WTC11 (cell line): ENCODE data around the gene ITPKB. TPM values are rescaled to one million over a fixed set of nuclear protein-coding genes. Genes with fewer than 3 reads are reported as not detected.

Source experiments
- ATAC-seq: fragments of 200-7000 bp; cut with Tn5 transposase; 2 replicates; pipeline ENCODE4 v1.10.0; 2021; ENCODE audit warnings: mild to moderate bottlenecking, moderate library complexity
- CTCF ChIA-PET: fragments of 300-600 bp; sonication (Branson Sonifier 250); formaldehyde crosslinking; loops from one replicate; lab custom pipeline; 2021; ENCODE audit warnings: antibody characterized with exemption; lab: Charles Lee
- POLR2A ChIA-PET: fragments of 350-600 bp; sonication (Branson Sonifier 250); formaldehyde crosslinking; loops from one replicate; lab custom pipeline; 2021; ENCODE audit warnings: antibody characterized with exemption; lab: Charles Lee
- DNase-seq: peaks from one replicate; pipeline ENCODE4 v3.0.0; 2021; ENCODE audit warnings: low spot score
- H3K27ac Mint-ChIP-seq: 2 replicates; pipeline ENCODE4 v1.8.0; 2021; ENCODE audit warnings: mixed read lengths
- H3K27me3 Mint-ChIP-seq: 2 replicates; pipeline ENCODE4 v1.8.0; 2021; ENCODE audit warnings: low read depth, mild to moderate bottlenecking, moderate library complexity, mixed read lengths
- H3K36me3 Mint-ChIP-seq: 2 replicates; pipeline ENCODE4 v1.8.0; 2021; ENCODE audit warnings: mixed read lengths
- H3K4me1 Mint-ChIP-seq: 2 replicates; pipeline ENCODE4 v1.8.0; 2022; ENCODE audit warnings: mixed read lengths
- H3K4me3 Mint-ChIP-seq: 2 replicates; pipeline ENCODE4 v1.8.0; 2021; ENCODE audit warnings: mild to moderate bottlenecking, moderate library complexity, mixed read lengths
- H3K9me3 Mint-ChIP-seq: 2 replicates; pipeline ENCODE4 v1.8.0; 2021; ENCODE audit warnings: mixed read lengths
- ATF1 ChIP-seq: sonication (generic); formaldehyde crosslinking; IDR thresholded peaks from 2 replicates; pipeline ENCODE4 v1.8.1; 2023; ENCODE audit warnings: mild to moderate bottlenecking, moderate library complexity, missing genetic modification reagents
- ESRRA ChIP-seq: sonication (generic); formaldehyde crosslinking; IDR thresholded peaks from 2 replicates; pipeline ENCODE4 v1.8.1; 2022; ENCODE audit warnings: mild to moderate bottlenecking, missing genetic modification reagents, borderline replicate concordance
- ETV6 ChIP-seq: sonication (generic); formaldehyde crosslinking; IDR thresholded peaks from 2 replicates; pipeline ENCODE4 v1.8.1; 2022; ENCODE audit warnings: mild to moderate bottlenecking, missing genetic modification reagents
- FOXJ3 ChIP-seq: sonication (generic); formaldehyde crosslinking; IDR thresholded peaks from 2 replicates; pipeline ENCODE4 v1.9.0; 2021; ENCODE audit warnings: missing genetic modification reagents, mild to moderate bottlenecking, borderline replicate concordance
- GTF2I ChIP-seq: fragments of 250-450 bp; sonication (Bioruptor Pico); conservative IDR thresholded peaks from 2 replicates; pipeline ENCODE4 v1.4.0; 2021; ENCODE audit warnings: mild to moderate bottlenecking
- NR3C1 ChIP-seq: sonication (generic); formaldehyde crosslinking; conservative IDR thresholded peaks from 2 replicates; pipeline ENCODE4 v1.8.1; 2023; ENCODE audit warnings: low read depth, mild to moderate bottlenecking, missing genetic modification reagents
- PRRX2 ChIP-seq: fragments of 250-450 bp; sonication (Bioruptor Pico); IDR thresholded peaks from 2 replicates; pipeline ENCODE4 v1.8.0; 2021; ENCODE audit warnings: mild to moderate bottlenecking
- TCF7 ChIP-seq: sonication (generic); formaldehyde crosslinking; IDR thresholded peaks from 2 replicates; pipeline ENCODE4 v1.8.0; 2022; ENCODE audit warnings: mild to moderate bottlenecking, low read depth, missing genetic modification reagents, moderate library complexity
- TEAD4 ChIP-seq: sonication (generic); formaldehyde crosslinking; IDR thresholded peaks from 2 replicates; pipeline ENCODE4 v1.8.0; 2022; ENCODE audit warnings: mild to moderate bottlenecking, missing genetic modification reagents
- ZNF138 ChIP-seq: sonication (generic); formaldehyde crosslinking; conservative IDR thresholded peaks from 2 replicates; pipeline ENCODE4 v1.8.1; 2022; ENCODE audit warnings: mild to moderate bottlenecking, moderate library complexity, missing genetic modification reagents
- ZNF219 ChIP-seq: sonication (generic); formaldehyde crosslinking; IDR thresholded peaks from 2 replicates; pipeline ENCODE4 v1.8.0; 2023; ENCODE audit warnings: missing genetic modification reagents, mild to moderate bottlenecking, borderline replicate concordance
- total RNA-seq: library from RNA; stranded (reverse); gene quantifications from 3 replicates; pipeline ENCODE4 v1.2.3, GENCODE V29; 2021
- TF ChIP-seq, protein P1 (sequence below): fragments of 250-450 bp; sonication (Bioruptor Pico); IDR thresholded peaks from 2 replicates; pipeline ENCODE4 v1.9.0; 2021; ENCODE audit warnings: mild to moderate bottlenecking, borderline replicate concordance
- TF ChIP-seq, protein P2 (sequence below): sonication (generic); formaldehyde crosslinking; conservative IDR thresholded peaks from 2 replicates; pipeline ENCODE4 v1.8.1; 2023; ENCODE audit warnings: mild to moderate bottlenecking, low read depth, missing genetic modification reagents, moderate library complexity
- TF ChIP-seq, protein P3 (sequence below): fragments of 250-450 bp; sonication (Bioruptor Pico); IDR thresholded peaks from 2 replicates; pipeline ENCODE4 v1.9.0; 2021; ENCODE audit warnings: mild to moderate bottlenecking

ITPKB gene
- total RNA-seq, 1 experiment from 2014 or later = 15.6 TPM

DNA sequence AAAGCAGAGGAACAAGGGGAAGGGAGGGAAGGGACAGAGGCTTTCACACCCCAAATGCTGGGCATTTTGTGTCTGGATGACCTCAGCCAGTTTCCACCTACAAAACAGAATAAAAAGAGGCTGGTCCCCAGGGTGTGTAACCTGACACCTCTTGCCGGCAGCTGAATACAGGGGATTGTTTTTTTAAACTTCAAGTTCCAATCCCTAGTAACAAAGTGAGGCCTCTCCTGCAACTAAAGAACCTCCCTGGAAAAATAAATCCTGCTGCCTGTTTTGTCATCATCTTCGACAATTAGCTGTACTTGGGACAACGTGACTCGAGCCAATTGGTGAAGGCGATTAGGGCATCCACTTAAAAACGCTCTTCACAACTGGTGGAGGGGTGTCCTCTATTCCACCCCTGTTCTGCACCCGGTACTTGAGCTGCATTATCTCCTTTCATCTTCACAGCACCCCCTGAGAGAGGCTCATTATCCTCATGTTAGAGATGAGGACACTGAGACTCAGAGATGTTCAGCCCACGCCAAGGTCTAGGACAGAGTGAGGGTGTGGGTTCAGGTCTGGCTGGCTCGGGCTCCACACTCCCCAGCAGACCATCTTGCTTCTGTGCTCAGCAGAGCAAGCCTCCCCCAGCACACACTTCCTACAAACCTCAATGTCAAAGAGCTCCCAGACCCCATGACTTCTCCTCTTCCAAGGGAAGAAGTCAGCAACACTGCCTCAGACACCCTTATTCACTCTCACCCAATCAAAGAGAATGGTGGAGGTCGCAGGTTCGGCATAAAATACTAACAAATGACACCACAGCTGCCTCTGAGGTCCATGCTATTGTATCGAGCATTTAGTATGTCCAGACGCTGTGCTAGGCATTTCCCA is 15.2 kb downstream of the ITPKB start:
- H3K4me3 Mint-ChIP-seq = peak overlapping the region; percentile 52
- H3K27me3 Mint-ChIP-seq = no peaks in the 10 kb centered on the region
- H3K9me3 Mint-ChIP-seq = no peaks in the 10 kb centered on the region
- TF ChIP-seq NR3C1 (no peak), GTF2I (CRISPR knock-in tag) (no peak), ESRRA (CRISPR knock-in tag) (no peak), FOXJ3 (CRISPR knock-in tag) (no peak), TEAD4 (CRISPR knock-in tag) (no peak), ZNF219 (no peak), PRRX2 (no peak), ATF1 (CRISPR knock-in tag) (no peak), ZNF138 (CRISPR knock-in tag) (no peak), ETV6 (CRISPR knock-in tag) (no peak), TCF7 (no peak)
- TF ChIP-seq, protein P1, sequence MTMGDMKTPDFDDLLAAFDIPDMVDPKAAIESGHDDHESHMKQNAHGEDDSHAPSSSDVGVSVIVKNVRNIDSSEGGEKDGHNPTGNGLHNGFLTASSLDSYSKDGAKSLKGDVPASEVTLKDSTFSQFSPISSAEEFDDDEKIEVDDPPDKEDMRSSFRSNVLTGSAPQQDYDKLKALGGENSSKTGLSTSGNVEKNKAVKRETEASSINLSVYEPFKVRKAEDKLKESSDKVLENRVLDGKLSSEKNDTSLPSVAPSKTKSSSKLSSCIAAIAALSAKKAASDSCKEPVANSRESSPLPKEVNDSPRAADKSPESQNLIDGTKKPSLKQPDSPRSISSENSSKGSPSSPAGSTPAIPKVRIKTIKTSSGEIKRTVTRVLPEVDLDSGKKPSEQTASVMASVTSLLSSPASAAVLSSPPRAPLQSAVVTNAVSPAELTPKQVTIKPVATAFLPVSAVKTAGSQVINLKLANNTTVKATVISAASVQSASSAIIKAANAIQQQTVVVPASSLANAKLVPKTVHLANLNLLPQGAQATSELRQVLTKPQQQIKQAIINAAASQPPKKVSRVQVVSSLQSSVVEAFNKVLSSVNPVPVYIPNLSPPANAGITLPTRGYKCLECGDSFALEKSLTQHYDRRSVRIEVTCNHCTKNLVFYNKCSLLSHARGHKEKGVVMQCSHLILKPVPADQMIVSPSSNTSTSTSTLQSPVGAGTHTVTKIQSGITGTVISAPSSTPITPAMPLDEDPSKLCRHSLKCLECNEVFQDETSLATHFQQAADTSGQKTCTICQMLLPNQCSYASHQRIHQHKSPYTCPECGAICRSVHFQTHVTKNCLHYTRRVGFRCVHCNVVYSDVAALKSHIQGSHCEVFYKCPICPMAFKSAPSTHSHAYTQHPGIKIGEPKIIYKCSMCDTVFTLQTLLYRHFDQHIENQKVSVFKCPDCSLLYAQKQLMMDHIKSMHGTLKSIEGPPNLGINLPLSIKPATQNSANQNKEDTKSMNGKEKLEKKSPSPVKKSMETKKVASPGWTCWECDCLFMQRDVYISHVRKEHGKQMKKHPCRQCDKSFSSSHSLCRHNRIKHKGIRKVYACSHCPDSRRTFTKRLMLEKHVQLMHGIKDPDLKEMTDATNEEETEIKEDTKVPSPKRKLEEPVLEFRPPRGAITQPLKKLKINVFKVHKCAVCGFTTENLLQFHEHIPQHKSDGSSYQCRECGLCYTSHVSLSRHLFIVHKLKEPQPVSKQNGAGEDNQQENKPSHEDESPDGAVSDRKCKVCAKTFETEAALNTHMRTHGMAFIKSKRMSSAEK = no peak
- TF ChIP-seq, protein P2, sequence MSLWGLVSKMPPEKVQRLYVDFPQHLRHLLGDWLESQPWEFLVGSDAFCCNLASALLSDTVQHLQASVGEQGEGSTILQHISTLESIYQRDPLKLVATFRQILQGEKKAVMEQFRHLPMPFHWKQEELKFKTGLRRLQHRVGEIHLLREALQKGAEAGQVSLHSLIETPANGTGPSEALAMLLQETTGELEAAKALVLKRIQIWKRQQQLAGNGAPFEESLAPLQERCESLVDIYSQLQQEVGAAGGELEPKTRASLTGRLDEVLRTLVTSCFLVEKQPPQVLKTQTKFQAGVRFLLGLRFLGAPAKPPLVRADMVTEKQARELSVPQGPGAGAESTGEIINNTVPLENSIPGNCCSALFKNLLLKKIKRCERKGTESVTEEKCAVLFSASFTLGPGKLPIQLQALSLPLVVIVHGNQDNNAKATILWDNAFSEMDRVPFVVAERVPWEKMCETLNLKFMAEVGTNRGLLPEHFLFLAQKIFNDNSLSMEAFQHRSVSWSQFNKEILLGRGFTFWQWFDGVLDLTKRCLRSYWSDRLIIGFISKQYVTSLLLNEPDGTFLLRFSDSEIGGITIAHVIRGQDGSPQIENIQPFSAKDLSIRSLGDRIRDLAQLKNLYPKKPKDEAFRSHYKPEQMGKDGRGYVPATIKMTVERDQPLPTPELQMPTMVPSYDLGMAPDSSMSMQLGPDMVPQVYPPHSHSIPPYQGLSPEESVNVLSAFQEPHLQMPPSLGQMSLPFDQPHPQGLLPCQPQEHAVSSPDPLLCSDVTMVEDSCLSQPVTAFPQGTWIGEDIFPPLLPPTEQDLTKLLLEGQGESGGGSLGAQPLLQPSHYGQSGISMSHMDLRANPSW (CRISPR knock-in tag) = no peak
- TF ChIP-seq, protein P3, sequence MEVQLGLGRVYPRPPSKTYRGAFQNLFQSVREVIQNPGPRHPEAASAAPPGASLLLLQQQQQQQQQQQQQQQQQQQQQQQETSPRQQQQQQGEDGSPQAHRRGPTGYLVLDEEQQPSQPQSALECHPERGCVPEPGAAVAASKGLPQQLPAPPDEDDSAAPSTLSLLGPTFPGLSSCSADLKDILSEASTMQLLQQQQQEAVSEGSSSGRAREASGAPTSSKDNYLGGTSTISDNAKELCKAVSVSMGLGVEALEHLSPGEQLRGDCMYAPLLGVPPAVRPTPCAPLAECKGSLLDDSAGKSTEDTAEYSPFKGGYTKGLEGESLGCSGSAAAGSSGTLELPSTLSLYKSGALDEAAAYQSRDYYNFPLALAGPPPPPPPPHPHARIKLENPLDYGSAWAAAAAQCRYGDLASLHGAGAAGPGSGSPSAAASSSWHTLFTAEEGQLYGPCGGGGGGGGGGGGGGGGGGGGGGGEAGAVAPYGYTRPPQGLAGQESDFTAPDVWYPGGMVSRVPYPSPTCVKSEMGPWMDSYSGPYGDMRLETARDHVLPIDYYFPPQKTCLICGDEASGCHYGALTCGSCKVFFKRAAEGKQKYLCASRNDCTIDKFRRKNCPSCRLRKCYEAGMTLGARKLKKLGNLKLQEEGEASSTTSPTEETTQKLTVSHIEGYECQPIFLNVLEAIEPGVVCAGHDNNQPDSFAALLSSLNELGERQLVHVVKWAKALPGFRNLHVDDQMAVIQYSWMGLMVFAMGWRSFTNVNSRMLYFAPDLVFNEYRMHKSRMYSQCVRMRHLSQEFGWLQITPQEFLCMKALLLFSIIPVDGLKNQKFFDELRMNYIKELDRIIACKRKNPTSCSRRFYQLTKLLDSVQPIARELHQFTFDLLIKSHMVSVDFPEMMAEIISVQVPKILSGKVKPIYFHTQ = no peak
- TF ChIP-seq, all 79 proteins: peak for 0
- H3K27ac Mint-ChIP-seq = peak overlapping the region; percentile 98
- no peaks in the 10 kb centered on the region for H3K36me3 Mint-ChIP-seq
- ATAC-seq (peak; percentile 73), DNase-seq (peak; percentile 53)
- ChIA-PET CTCF (interaction anchor here (0.6 to 1.4 kb wide), 6 partner anchors 12 to 98 kb away, joined by 3 to 4 read pairs (median 3); no protein-coding TSS in a partner anchor), POLR2A (interaction anchor here (0.5 kb wide), 1 partner anchor 519 kb away, joined by 3 read pairs; no protein-coding TSS in a partner anchor)
- H3K4me1 Mint-ChIP-seq = peaks cover 60% of the 10 kb centered on the region
